Liver (tissue), 3 donors: Measurements from ENCODE around the gene WNT7B.

Source experiments
- CTCF ChIP-seq: fragments of 150-350 bp; IDR thresholded peaks from 2 replicates; pipeline ENCODE4 v1.5.1; 2017; ENCODE audit warnings: improper control_type of control experiment, low read depth, low read length; ENCODE audit not compliant: missing input control
- FOXA1 ChIP-seq: IDR thresholded peaks from 2 replicates; pipeline ENCODE4 v1.6.1; 2016; ENCODE audit warnings: antibody characterized with exemption
- GABPA ChIP-seq, 2 donors: IDR thresholded peaks in 1 of 2; conservative IDR thresholded peaks in 1 of 2; 2 replicates each; pipeline ENCODE4 v1.6.1; 2016; ENCODE audit warnings: antibody characterized with exemption in 2 of 2, mild to moderate bottlenecking in 1 of 2, moderate library complexity in 1 of 2
- JUND ChIP-seq, 2 donors: IDR thresholded peaks; 2 replicates each; pipeline ENCODE4 v1.6.1; 2016; ENCODE audit warnings: antibody characterized with exemption in 2 of 2
- RAD21 ChIP-seq, 2 donors: IDR thresholded peaks; 2 replicates each; pipeline ENCODE4 v1.6.1; 2016; ENCODE audit warnings: antibody characterized with exemption in 2 of 2, mild to moderate bottlenecking in 2 of 2
- TAF1 ChIP-seq: conservative IDR thresholded peaks from 2 replicates; pipeline ENCODE4 v1.6.1; 2016; ENCODE audit warnings: antibody characterized with exemption, mild to moderate bottlenecking
- YY1 ChIP-seq: IDR thresholded peaks from 2 replicates; pipeline ENCODE4 v1.6.1; 2016; ENCODE audit warnings: antibody characterized with exemption, mild to moderate bottlenecking
- donor health status: healthy.
- donor health status: healthy.

- TF ChIP-seq CTCF (no peak), FOXA1 (no peak), YY1 (no peak), TAF1 (no peak), GABPA (IDR thresholded peaks at IDR 0.05 in 1 of 2, conservative IDR thresholded peaks at IDR 0.05 in 1 of 2) (no peak), RAD21 (IDR thresholded peaks at IDR 0.05) (no peak), JUND (IDR thresholded peaks at IDR 0.05) (no peak)
These were observed 35.9 kb upstream of the WNT7B start for GRCh38 chr22:46012881-46013281.
